Activated T-helper 9 cell treated with anti-CD3 and anti-CD28 coated beads, Interleukin-2, amount 50 U/mL, for 16 hours (primary cell): ENCODE results near the gene RSPH1.
A peak's percentile ranks its signal among the peaks of the same experiment; 100 is the strongest.

ENCODE experiments used
- DNase-seq: peaks from one replicate; pipeline ENCODE4 v3.0.0-alpha.2; 2020; ENCODE audit warnings: low read depth

Gene RSPH1

GRCh38 chr21:42496120-42496838 lies at the start of gene RSPH1:
RSPH1 (minus strand) TSS chr21:42496224; CDS start chr21:42496186, 38 bp downstream.
- DNase-seq: peak; percentile 99

GRCh38 chr21:42545745-42546144 lies 49.7 kb upstream of the RSPH1 start:
- DNase-seq: no peak

- no peak for DNase-seq
Measured at GRCh38 chr21:42545317-42545716, 49.3 kb upstream of the RSPH1 start.

GRCh38 chr21:42544544-42544943 lies 48.5 kb upstream of the RSPH1 start:
- DNase-seq: no peak

GRCh38 chr21:42543106-42543847 lies 47.3 kb upstream of the RSPH1 start:
- DNase-seq: no peak

- no peak for DNase-seq
Measured at GRCh38 chr21:42542596-42542995, 46.6 kb upstream of the RSPH1 start.

- DNase-seq: no peak
Measured at GRCh38 chr21:42542196-42542595, 46.2 kb upstream of the RSPH1 start.

- DNase-seq: no peak
Measured at GRCh38 chr21:42541618-42542017, 45.6 kb upstream of the RSPH1 start.

- DNase-seq: no peak
Measured at GRCh38 chr21:42541174-42541573, 45.1 kb upstream of the RSPH1 start.

- DNase-seq: no peak
Measured at GRCh38 chr21:42540396-42540795, 44.4 kb upstream of the RSPH1 start.

- DNase-seq: no peak
Measured at GRCh38 chr21:42539931-42540343, 43.9 kb upstream of the RSPH1 start.

GRCh38 chr21:42539342-42539741 lies 43.3 kb upstream of the RSPH1 start:
- no peak for DNase-seq

GRCh38 chr21:42538479-42539275 lies 42.7 kb upstream of the RSPH1 start:
- no peak for DNase-seq

- DNase-seq: no peak
Measured at GRCh38 chr21:42537106-42537742, 41.2 kb upstream of the RSPH1 start.

- DNase-seq: no peak
Measured at GRCh38 chr21:42536601-42537000, 40.6 kb upstream of the RSPH1 start.

GRCh38 chr21:42535602-42536171 lies 39.7 kb upstream of the RSPH1 start:
- DNase-seq: no peak

- no peak for DNase-seq
Measured at GRCh38 chr21:42534421-42535378, 38.7 kb upstream of the RSPH1 start.

GRCh38 chr21:42533963-42534355 lies 37.9 kb upstream of the RSPH1 start:
- no peak for DNase-seq

GRCh38 chr21:42533306-42533962 lies 37.4 kb upstream of the RSPH1 start:
- no peak for DNase-seq
